ENCODE data around the gene GRM8.

Gene GRM8

GRCh38 chr7:126803990-126804389 lies 448.8 kb downstream of the GRM8 start:
- no peak for DNase-seq

GRCh38 chr7:126803060-126803665 lies 449.6 kb downstream of the GRM8 start:
- DNase-seq = peak; percentile 29 to 66

- DNase-seq = no peak
Observed at GRCh38 chr7:126801733-126802132, 451.0 kb downstream of the GRM8 start.

- no peak for DNase-seq
Observed at GRCh38 chr7:126799541-126799940, 453.2 kb downstream of the GRM8 start.

GRCh38 chr7:126792521-126792920 lies 460.2 kb downstream of the GRM8 start:
- no peak for DNase-seq

- no peak for DNase-seq
Observed at GRCh38 chr7:126791306-126791705, 461.4 kb downstream of the GRM8 start.

GRCh38 chr7:126790763-126791162 lies 462.0 kb downstream of the GRM8 start:
- peak in 1 of 2 experiments; percentile 25 for DNase-seq

GRCh38 chr7:126783613-126784012 lies 469.1 kb downstream of the GRM8 start:
- no peak for DNase-seq

GRCh38 chr7:126780993-126781392 lies 471.7 kb downstream of the GRM8 start:
- DNase-seq = no peak

GRCh38 chr7:126778101-126778500 lies 474.6 kb downstream of the GRM8 start:
- no peak for DNase-seq

GRCh38 chr7:126776498-126776897 lies 476.2 kb downstream of the GRM8 start:
- DNase-seq = no peak

- no peak for DNase-seq
Observed at GRCh38 chr7:126774077-126774476, 478.7 kb downstream of the GRM8 start.

- no peak for DNase-seq
Observed at GRCh38 chr7:126768836-126769235, 483.9 kb downstream of the GRM8 start.

GRCh38 chr7:126760914-126761577 lies 491.7 kb downstream of the GRM8 start:
- DNase-seq = no peak

- DNase-seq = no peak
Observed at GRCh38 chr7:126755381-126755780, 497.4 kb downstream of the GRM8 start.

GRCh38 chr7:126750207-126750911 lies 502.4 kb downstream of the GRM8 start:
- DNase-seq = no peak

GRCh38 chr7:126728967-126729366 lies 523.8 kb downstream of the GRM8 start:
- no peak for DNase-seq

GRCh38 chr7:126727930-126728391 lies 524.8 kb downstream of the GRM8 start:
- DNase-seq = peak; percentile 49 to 72

- no peak for DNase-seq
Observed at GRCh38 chr7:126723966-126724544, 528.7 kb downstream of the GRM8 start.

- no peak for DNase-seq
Observed at GRCh38 chr7:126720232-126720631, 532.5 kb downstream of the GRM8 start.

- DNase-seq = no peak
Observed at GRCh38 chr7:126718419-126718818, 534.3 kb downstream of the GRM8 start.

GRCh38 chr7:126716321-126716720 lies 536.4 kb downstream of the GRM8 start:
- no peak for DNase-seq

GRCh38 chr7:126715076-126715475 lies 537.7 kb downstream of the GRM8 start:
- no peak for DNase-seq

Measured in SW 1271 (cell line).